RWPE1 (cell line): ENCODE data around the gene TSEN54.

Source experiments
- CTCF ChIA-PET: fragments of 350-600 bp; sonication (Branson Sonifier 250); formaldehyde crosslinking; extraction: SDS; loops from one replicate; lab custom pipeline; 2021; lab: Yijun Ruan, JAX
- POLR2A ChIA-PET: fragments of 400-600 bp; formaldehyde crosslinking; extraction: SDS; loops from one replicate; lab custom pipeline; 2020; ENCODE audit warnings: antibody characterized with exemption; ENCODE audit not compliant: low non-redundant PET; lab: Yijun Ruan, JAX
- DNase-seq: peaks from one replicate; pipeline ENCODE4 v3.0.0; 2012; ENCODE audit warnings: low spot score
- H3K27ac ChIP-seq: fragments of 450-650 bp; 2 replicates; pipeline ENCODE4 v1.5.1; 2017
- TF ChIP-seq, protein P1 (sequence below): fragments of 450-650 bp; conservative IDR thresholded peaks from 2 replicates; pipeline ENCODE4 v1.5.1; 2017; ENCODE audit warnings: low read depth, mild to moderate bottlenecking

The TSEN54 gene

GRCh38 chr17:75498726-75499213 is 17.6 kb upstream of the TSEN54 start:
- ChIA-PET POLR2A (interaction anchor here (0.6 kb wide), 1 partner anchor 102 kb away, joined by 3 read pairs; no protein-coding TSS in a partner anchor), CTCF (interaction anchor here (0.6 kb wide), 1 partner anchor 406 kb away, joined by 3 read pairs; no protein-coding TSS in a partner anchor)
- no peak for DNase-seq
- TF ChIP-seq, protein P1, sequence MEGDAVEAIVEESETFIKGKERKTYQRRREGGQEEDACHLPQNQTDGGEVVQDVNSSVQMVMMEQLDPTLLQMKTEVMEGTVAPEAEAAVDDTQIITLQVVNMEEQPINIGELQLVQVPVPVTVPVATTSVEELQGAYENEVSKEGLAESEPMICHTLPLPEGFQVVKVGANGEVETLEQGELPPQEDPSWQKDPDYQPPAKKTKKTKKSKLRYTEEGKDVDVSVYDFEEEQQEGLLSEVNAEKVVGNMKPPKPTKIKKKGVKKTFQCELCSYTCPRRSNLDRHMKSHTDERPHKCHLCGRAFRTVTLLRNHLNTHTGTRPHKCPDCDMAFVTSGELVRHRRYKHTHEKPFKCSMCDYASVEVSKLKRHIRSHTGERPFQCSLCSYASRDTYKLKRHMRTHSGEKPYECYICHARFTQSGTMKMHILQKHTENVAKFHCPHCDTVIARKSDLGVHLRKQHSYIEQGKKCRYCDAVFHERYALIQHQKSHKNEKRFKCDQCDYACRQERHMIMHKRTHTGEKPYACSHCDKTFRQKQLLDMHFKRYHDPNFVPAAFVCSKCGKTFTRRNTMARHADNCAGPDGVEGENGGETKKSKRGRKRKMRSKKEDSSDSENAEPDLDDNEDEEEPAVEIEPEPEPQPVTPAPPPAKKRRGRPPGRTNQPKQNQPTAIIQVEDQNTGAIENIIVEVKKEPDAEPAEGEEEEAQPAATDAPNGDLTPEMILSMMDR, result no peak
- H3K27ac ChIP-seq, result peak overlapping the region; percentile 54

DNA sequence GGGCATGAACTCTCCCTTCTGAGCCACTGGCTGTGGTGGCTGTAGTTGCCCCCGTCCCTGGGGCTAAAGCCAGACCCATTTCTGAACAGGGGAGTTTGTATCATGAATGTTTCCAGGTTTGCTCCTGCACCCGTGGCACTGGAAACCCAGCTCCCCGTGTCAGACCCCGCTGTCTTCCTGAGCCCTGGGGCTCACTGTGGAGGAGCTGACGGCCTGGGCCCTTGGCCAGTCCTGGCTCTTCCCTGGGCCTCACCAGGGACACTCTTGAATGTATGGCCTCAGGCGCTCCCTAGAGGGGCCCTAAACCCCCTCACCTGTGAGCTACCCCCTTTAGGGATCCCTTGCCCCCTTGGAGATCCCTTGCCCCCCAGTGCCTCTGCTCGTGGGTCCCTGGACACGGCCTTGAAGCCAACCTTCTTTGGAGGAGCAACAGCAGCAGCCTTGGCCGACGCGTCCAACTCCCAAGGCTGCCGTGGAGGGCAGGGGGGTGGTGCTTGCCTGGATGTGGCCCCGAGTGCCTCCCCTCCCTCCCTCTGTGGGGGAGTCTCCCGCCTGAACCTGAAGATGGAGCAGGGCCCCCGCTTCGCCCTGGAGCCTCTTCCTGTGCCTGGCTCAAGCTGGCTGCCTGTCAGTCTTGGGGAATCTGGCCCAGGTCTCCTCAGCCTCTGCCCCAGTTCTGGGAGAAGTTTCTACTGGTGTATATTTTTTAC is 16.9 kb upstream of the TSEN54 start:
- TF ChIP-seq, protein P1, result no peak
- DNase-seq, result no peak
- ChIA-PET CTCF (interaction anchor here (0.5 to 0.6 kb wide), 3 partner anchors 74 to 406 kb away, joined by 3 to 4 read pairs (median 3); no protein-coding TSS in a partner anchor), POLR2A (interaction anchor here (0.6 kb wide), 1 partner anchor 101 kb away, joined by 3 read pairs; no protein-coding TSS in a partner anchor)
- H3K27ac ChIP-seq, result peak overlapping the region; percentile 54

- POLR2A ChIA-PET, result no interaction called here
- no peak for DNase-seq
- TF ChIP-seq, protein P1, result no peak
- H3K27ac ChIP-seq, result peak overlapping the region; percentile 54
- CTCF ChIA-PET, result no interaction called here
These were observed 15.7 kb upstream of the TSEN54 start for GRCh38 chr17:75500419-75501216.

DNA sequence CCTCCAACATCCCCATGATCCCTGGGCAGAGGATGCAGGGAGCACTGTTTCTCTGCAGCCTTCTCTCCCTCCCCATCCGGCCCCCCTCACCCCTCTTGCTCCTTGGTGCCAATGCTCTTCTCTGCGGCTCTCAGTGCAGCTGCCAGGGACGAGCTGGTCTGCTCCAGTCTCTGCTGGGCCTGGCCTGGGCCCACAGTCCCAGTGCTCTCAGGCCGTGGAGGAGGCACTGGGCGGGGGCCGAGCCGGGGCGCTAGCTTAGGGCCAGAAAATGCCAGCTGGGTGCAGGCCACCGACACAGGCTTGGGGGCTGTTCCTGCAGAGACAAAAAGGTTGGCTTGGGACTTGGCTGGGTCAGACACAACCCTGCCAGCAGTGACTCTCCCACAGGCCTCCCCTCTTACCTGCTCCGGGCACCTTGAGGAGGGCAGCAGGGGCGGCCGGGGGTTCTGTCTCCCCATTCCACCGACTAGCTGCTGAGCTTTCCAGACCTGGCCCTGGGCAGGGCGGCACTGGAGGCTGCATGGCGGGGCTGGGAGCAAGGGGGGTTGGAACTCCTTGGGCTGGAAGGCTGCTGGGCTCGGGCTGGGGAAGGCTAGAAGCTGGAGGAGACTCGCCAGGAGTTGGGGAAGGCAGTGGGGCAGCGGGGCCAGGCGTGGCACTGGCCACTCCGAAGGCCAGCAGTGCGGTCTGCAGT is 14.8 kb upstream of the TSEN54 start:
- ChIA-PET POLR2A (interaction anchor here (0.6 kb wide), 1 partner anchor 40 kb away, joined by 5 read pairs; no protein-coding TSS in a partner anchor), CTCF (interaction anchor here (1.0 kb wide), 1 partner anchor 133 kb away, joined by 3 read pairs; no protein-coding TSS in a partner anchor)
- no peak for DNase-seq
- peak overlapping the region; percentile 54 for H3K27ac ChIP-seq
- TF ChIP-seq, protein P1, result no peak

GRCh38 chr17:75502072-75502720 is 14.1 kb upstream of the TSEN54 start:
- CTCF ChIA-PET, result interaction anchor here (0.6 to 2.8 kb wide), 3 partner anchors 12 to 132 kb away, joined by 3 to 13 read pairs (median 3); no protein-coding TSS in a partner anchor
- POLR2A ChIA-PET, result interaction anchor here (0.6 kb wide), 2 partner anchors 41 to 108 kb away, joined by 3 to 5 read pairs; no protein-coding TSS in a partner anchor
- no peak for DNase-seq
- TF ChIP-seq, protein P1, result no peak
- H3K27ac ChIP-seq, result peak overlapping the region; percentile 54
